Astrocyte of the spinal cord (primary cell): ENCODE results near the gene TSHZ3.

Experiments
- DNase-seq: peaks from one replicate; pipeline ENCODE4 v3.0.0; 2011; ENCODE audit warnings: low read depth, low spot score
- H3K4me3 ChIP-seq: 2 replicates; pipeline ENCODE4 v1.5.1; 2011; ENCODE audit warnings: low read depth, mild to moderate bottlenecking, low read length, moderate library complexity
- in situ Hi-C: cut with HindIII; loops from 2 replicates; pipeline ENCODE4 v1.10.0; 2017; ENCODE audit warnings: low sequenced_read_pairs
- TF ChIP-seq, protein P1 (sequence below): IDR thresholded peaks from 2 replicates; pipeline ENCODE4 v1.5.1; 2012; ENCODE audit warnings: low read depth, mild to moderate bottlenecking, low read length, inconsistent platforms

The TSHZ3 gene

DNA sequence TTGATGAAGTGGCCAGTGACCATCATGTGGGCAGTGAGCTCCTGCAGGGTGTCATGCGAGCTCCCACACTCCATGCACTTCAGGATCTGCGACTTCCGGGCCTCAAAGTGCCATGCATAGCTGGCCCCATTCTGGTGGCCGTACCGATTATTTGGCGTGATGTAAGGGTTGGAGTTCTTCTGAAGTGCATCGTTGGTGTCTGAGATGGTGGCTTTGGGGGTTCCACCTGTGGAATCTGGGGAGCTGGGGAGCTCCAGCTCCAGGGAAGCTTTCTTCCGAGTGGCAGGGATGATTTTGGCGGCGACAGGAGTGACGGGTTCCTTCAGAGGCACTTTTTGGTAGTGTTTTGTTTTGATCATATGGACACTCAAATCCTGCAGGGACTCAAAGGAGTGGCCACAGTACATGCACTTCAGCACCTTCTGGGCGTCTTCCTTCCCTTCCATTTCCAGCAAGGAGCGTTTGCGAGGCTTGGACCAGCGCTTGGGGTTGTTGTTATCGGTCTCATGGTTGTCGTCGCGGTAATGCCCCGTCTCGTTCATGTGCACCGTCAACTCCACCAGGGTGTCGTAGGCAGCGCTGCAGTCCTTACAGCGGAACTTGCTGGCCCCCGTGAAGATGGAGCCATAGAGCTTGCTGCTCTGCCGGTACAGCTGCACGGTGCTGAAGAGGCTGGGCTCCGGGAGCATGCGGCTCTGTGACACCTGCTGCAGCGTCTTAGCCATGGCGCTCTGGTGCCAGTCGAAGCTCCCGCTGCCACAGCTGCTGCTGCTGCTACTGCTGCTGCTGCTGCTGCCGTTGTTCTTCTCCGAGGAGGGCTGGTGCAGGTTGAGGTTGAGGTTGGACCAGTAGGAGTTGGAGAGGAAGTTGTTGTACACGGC is 70.4 kb downstream of the TSHZ3 start:
- H3K4me3 ChIP-seq: no peak overlapping the region
- no peak for DNase-seq
- TF ChIP-seq, protein P1, sequence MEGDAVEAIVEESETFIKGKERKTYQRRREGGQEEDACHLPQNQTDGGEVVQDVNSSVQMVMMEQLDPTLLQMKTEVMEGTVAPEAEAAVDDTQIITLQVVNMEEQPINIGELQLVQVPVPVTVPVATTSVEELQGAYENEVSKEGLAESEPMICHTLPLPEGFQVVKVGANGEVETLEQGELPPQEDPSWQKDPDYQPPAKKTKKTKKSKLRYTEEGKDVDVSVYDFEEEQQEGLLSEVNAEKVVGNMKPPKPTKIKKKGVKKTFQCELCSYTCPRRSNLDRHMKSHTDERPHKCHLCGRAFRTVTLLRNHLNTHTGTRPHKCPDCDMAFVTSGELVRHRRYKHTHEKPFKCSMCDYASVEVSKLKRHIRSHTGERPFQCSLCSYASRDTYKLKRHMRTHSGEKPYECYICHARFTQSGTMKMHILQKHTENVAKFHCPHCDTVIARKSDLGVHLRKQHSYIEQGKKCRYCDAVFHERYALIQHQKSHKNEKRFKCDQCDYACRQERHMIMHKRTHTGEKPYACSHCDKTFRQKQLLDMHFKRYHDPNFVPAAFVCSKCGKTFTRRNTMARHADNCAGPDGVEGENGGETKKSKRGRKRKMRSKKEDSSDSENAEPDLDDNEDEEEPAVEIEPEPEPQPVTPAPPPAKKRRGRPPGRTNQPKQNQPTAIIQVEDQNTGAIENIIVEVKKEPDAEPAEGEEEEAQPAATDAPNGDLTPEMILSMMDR: no peak
- in situ Hi-C loops: no loop called here

DNA sequence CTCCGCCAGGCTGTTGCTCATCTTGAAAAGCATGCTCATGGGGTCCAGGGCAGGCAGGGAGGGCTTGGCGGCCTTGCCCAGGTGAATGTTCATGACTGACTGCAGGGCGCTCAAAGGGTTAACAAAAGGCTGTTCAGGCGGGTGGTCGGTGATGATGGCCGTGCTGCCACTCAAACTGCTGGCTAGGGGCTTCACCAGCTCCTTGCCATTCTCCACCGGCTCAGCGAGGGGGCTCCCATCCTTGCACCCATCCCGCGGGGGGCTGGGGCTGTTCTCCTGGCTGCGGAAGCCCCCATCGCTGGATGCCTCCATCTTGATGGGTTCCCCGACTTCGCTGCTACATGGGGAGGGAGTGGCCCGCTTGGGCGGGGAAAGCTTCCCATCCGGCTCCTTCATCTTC is 71.7 kb downstream of the TSHZ3 start:
- in situ Hi-C loops: no loop called here
- TF ChIP-seq, protein P1: no peak
- no peak overlapping the region for H3K4me3 ChIP-seq
- DNase-seq: no peak

DNA sequence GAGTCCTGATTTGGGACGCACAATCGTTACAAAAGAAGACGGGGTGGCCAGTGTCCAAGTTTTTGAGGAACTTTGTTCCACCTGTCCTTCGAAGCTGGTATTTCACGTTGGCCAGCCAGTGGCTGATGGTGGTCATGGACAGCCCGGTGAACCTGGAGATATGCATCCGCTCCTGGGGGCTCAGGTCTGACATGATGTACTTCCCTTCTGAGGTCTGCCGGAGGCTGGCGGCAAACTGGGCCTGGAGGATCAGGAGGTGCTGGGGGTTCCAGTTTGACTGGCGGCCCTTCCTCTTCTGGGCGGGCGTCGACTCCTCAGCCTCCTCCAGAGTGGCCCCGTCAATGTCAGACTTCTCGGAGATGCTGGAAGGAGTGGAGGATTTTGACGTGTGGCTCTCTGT is 72.4 kb downstream of the TSHZ3 start:
- DNase-seq: no peak
- in situ Hi-C loops: no loop called here
- TF ChIP-seq, protein P1: no peak
- no peak overlapping the region for H3K4me3 ChIP-seq

DNA sequence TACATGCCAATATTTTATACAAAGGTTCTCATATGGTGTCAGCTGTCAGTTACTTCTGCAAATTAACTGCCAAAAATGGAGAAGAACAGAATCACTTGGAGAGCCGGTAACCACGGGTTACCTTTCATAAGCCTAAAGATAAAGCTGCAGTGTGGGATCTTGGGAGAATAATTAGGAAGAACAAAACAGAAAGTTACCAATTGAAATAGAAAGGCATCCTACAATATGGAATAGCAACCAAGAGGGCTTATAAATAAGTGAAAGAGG is 74.2 kb downstream of the TSHZ3 start:
- no peak for DNase-seq
- TF ChIP-seq, protein P1: no peak
- H3K4me3 ChIP-seq: no peak overlapping the region
- in situ Hi-C loops: no loop called here

DNA sequence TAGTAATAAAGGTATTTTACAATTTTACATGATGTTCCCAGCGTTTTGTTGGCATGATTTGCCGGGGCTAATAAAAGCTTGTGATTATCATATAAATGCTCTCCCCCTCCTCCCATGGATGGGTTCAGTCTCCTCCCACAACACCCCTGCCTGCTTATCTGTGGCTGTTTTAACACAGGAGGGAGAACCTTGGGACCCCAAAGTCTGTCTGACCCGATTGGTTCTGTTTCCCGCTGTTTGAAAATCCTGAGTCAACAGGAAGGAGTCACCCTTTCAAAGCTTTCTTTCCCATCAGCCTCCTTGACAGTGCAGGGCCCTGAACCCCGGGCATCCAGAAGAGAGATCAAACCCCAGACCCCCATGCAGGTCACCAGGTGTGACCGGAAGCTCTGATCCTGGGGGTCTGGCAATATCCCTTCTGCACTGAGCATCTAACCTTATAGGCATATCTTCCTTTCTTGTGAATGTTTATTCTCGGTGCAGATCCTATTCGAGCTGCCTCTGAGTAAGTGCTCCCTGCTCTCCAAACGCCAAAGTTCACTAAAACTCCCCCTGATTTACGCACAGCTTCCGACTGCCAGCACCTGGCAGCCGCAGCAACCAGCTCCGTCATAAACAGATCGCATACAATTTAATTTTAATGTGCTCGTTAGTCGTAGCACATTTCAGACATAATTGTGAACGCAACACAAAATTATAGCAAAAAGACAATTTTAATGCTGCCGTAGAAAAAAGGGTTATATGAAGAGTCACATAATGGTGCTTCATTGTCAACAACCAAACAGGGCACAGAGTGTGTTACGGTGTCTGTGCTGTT is 74.8 kb downstream of the TSHZ3 start:
- H3K4me3 ChIP-seq: no peak overlapping the region
- TF ChIP-seq, protein P1: no peak
- DNase-seq: no peak
- in situ Hi-C loops: no loop called here

DNA sequence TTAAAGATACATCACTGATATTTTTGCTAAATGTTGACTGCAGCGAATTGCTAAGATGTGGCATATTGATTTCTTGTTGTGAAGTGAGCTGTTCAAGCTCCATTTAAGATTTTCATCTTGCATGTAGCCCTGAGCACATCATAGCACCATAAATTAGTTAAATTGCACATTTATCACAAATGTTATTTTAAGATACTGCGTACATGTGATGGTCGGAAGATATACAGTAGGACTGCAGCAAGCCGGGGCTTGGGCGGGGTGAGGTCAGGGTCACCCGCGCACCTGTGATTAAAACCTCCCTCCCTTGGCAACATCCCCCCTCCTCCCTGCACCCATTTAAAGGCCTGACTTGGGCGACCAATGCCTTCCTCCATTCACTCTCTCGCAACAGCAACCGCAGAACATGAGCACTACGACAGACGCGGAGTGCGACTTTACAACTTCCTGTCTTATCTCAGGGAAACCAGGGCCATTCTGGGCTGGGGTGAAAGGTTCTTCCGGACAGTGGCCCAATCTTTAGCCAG is 76.6 kb downstream of the TSHZ3 start:
- no peak overlapping the region for H3K4me3 ChIP-seq
- TF ChIP-seq, protein P1: no peak
- in situ Hi-C loops: no loop called here
- DNase-seq: no peak
